Cardiac septum (tissue), 1 donor: ENCODE measurements around the gene RUVBL2. TPM values are rescaled to one million over a fixed set of nuclear protein-coding genes. Genes with fewer than 3 reads are reported as not detected.

Experiments used
- DNase-seq: peaks from one replicate; pipeline ENCODE4 v3.0.0-alpha.2; 2020; ENCODE audit warnings: low spot score
- intact Hi-C: fragments of 100-400 bp; cut with DNase I; formaldehyde crosslinking; loops from one replicate; pipeline ENCODE4 v1.14.0; 2022
- microRNA-seq: library from miRNA; unstranded; fragments of <30 nt; microRNA quantifications from one replicate; pipeline ENCODE4 v1.2.0, GENCODE V29; 2020
- total RNA-seq: library from RNA; stranded (reverse); fragmentation: NEBNext Ultra II Directional; extraction: Animal tissue kit (Norgen Biotek cat#: 25700); gene quantifications from one replicate; pipeline ENCODE4 v1.2.1, GENCODE V29; 2021
- donor health status: DM: no; HTN: no; CAD: no.

The RUVBL2 gene
- total RNA-seq, 1 donor from 2014 or later, result 39.2 TPM

DNA sequence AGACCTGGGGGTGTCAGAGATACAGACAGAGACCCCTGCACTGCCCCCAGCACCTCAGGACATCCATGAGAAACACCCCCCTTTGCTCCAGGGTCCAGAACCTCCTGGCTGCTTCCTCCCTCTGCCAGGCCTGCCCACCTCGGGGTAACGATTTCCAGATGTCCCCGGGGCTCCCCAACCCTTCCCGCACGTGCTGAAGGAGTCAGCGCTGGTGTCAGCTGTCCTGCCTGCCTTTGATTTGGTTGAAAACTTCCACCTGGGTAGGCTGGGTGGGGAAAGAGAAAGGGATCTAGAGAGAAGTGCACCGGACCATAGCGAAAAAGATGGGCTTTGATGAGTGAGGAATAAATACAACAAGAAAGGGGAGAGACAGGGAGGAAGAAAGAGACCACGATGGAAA, 65.4 kb downstream of the RUVBL2 start:
- intact Hi-C loops, result no loop called here
- no peak for DNase-seq

- intact Hi-C loops, result no loop called here
- DNase-seq, result no peak
These were observed 67.3 kb downstream of the RUVBL2 start for GRCh38 chr19:49061000-49061399.

DNA sequence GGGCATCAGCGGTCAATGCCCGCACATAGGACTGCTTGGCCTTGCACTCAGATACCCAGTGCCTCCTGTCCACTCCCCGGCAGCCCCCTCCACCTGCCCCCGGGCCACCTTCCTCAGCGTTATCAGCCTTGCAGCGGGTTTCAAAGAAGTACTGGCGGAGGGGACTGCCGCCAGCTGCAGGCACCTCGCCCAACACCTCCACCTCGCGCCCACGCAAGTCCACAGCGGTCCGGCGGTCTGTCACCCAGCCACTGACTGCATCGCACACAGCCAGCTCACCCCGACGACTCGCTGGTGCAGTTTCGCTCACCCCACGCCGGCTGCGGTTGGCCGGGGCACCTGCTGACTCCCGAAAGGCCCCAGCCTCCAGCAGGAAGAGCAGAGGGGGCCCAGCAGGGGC, 67.8 kb downstream of the RUVBL2 start:
- intact Hi-C loops, result no loop called here
- no peak for DNase-seq

DNA sequence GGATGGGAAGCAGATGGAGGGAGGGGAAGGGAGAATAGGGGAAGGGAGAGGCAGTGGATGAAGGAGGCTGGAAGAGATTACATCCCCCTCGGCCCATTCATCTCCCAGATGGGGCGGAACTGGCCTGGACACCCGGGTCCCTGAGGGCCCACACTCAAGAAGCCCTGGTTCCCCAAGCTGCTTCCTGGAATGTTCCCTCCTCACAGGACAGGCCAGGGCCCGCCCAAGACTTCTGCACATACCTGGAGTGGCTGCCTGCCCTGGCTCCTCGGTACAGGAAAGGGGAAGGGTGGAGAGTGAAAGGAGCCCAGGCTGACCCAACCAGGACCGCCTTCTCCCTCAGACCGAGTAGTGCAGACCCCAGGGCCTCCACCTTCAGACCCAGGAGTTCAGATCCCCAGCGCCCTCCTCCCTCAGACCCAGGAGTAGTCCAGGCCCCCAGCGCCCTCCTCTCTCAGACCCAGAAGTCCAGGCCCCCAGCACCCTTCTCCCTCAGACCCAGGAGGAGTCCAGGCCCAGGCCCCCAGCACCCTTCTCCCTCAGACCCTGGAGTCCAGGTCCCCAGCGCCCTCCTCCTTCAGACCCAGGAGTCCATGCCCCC, 70.4 kb downstream of the RUVBL2 start:
- intact Hi-C loops, result no loop called here
- DNase-seq, result no peak

DNA sequence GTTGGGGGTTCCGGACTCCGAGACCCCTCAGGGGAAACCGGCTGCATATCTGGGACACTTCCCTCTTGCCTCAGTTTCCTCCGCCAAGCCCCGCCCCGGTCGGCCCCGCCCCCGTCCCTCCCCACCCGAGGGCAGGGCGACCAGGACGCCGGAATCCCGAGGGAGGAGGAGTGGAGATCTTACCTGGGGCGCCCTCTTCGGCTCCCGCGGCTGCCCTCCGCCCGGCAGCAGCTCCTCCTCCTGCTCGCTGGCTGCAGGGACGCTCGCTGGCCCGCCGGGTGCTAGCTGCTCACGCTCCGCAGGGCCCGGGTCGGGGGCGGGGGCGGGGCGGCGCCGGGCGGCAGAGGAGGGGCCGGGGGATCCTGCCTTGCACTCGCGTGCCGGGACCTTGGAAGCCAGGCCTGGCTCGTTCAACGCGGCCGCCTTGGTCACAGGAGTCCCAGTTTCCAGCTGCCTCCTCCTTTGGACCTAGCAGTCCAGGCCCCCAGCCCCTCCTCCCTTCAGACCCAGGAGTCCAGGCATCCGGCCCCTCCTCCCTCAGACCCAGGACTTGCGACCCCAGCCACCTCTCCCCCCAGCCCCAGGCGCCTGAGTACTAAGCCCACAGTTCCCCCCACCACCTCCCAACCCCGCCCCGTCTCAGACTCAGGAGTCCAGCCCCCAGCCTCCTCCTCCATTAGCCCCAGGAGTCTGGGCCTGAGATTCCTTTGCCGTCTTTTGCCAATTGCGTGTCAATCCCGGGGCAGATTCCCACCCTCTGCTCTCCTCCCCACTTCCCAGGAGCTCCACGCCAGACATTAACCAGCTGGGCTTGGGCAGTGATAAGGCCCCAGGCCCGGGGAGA, 71.3 kb downstream of the RUVBL2 start, which contains the start of gene NTF4:
NTF4 (minus strand) TSS at position 51 of the 844 bp plus-strand sequence. CDS start 2,821 bp downstream, outside the sequence.
- intact Hi-C loops, result no loop called here
- DNase-seq, result no peak

Small RNAs within 50 kb of the gene (microRNA-seq; reads per million reads assigned to microRNA genes)
- gene MIR6798, result not detected

Other genes starting within 250 kb of the RUVBL2 start
- gene IZUMO1, start 247.0 kb upstream of the RUVBL2 start, total RNA-seq, result 0.83 TPM
- gene FUT1, start 241.2 kb upstream of the RUVBL2 start, total RNA-seq, result 1.6 TPM
- not detected for gene FGF21, start 238.4 kb upstream of the RUVBL2 start, total RNA-seq
- gene BCAT2, start 182.9 kb upstream of the RUVBL2 start, total RNA-seq, result 48.9 TPM
- gene HSD17B14, start 157.4 kb upstream of the RUVBL2 start, total RNA-seq, result 1.9 TPM
- 106 TPM for gene PLEKHA4, start 125.3 kb upstream of the RUVBL2 start, total RNA-seq
- 87.0 TPM for gene PPP1R15A, start 121.5 kb upstream of the RUVBL2 start, total RNA-seq
- gene TULP2, start 95.1 kb upstream of the RUVBL2 start, total RNA-seq, result 0.67 TPM
- 276 TPM for gene NUCB1, start 93.6 kb upstream of the RUVBL2 start, total RNA-seq
- gene DHDH, start 60.2 kb upstream of the RUVBL2 start, total RNA-seq, result not detected
- 25.6 TPM for gene BAX, start 39.0 kb upstream of the RUVBL2 start, total RNA-seq
- gene FTL, start 28.6 kb upstream of the RUVBL2 start, total RNA-seq, result 827 TPM
- 175 TPM for gene GYS1, start 578 bp upstream of the RUVBL2 start, total RNA-seq
- gene LHB, start 23.2 kb downstream of the RUVBL2 start, total RNA-seq, result not detected
- gene CGB3, start 30.4 kb downstream of the RUVBL2 start, total RNA-seq, result not detected
- gene CGB2, start 38.0 kb downstream of the RUVBL2 start, total RNA-seq, result not detected
- not detected for gene CGB1, start 43.0 kb downstream of the RUVBL2 start, total RNA-seq
- gene CGB5, start 50.0 kb downstream of the RUVBL2 start, total RNA-seq, result not detected
- gene CGB8, start 55.2 kb downstream of the RUVBL2 start, total RNA-seq, result not detected
- gene CGB7, start 63.9 kb downstream of the RUVBL2 start, total RNA-seq, result not detected
- gene NTF4, start 70.9 kb downstream of the RUVBL2 start, total RNA-seq, result not detected
- gene KCNA7, start 78.8 kb downstream of the RUVBL2 start, total RNA-seq, result 0.27 TPM
- gene SNRNP70, start 91.6 kb downstream of the RUVBL2 start, total RNA-seq, result 137 TPM
- 24.7 TPM for gene LIN7B, start 120.5 kb downstream of the RUVBL2 start, total RNA-seq
- gene C19orf73, start 125.3 kb downstream of the RUVBL2 start, total RNA-seq, result 1.0 TPM
- 10.1 TPM for gene PPFIA3, start 125.7 kb downstream of the RUVBL2 start, total RNA-seq
- gene HRC, start 161.5 kb downstream of the RUVBL2 start, total RNA-seq, result 907 TPM
- 44.1 TPM for gene TRPM4, start 163.9 kb downstream of the RUVBL2 start, total RNA-seq